GM19023 (cell line): ENCODE data around the gene NTN5.
"Not testable (repeated sequence)": the region's sequence is repeated elsewhere in the genome, so short reads cannot be mapped to it uniquely, and the experiment has no call there.

Experiments
- ATAC-seq: cut with Tn5 transposase; IDR thresholded peaks from one replicate; pipeline ENCODE4 v1.9.1; 2021; ENCODE audit warnings: mild to moderate bottlenecking, moderate library complexity; ENCODE audit not compliant: unreplicated experiment

NTN5 gene

DNA sequence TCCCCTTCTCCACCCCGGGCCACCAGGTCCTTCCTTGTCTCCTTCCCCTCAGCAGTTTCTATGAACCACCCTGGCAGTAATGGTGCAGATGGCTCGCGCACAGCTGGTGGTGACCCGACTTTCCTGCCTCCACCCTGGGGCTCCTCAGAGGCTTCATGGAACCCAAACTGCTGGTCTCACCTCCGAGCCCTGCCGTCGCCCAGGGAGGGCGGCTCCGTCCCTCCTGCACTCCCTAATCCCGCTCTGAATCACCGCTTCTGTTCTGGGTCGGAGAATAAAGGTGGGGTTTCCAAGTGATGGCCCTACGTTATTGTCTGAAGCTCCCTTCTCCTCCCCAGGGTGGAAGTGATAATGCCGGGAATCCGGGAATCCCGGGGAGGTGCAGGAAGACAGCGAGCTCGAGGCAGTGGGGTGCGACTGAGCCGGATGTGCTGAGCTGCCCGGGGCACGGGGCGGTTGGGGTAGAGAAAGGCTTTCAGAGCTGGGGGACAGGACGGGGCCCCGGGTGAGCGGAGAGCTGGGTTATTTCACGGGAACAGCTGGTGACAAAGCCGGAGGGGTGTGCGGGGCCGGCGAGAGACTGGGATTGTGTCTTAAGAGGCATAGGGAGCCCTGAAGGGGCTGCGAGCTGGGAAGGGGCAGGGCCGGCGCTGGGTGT is 23.7 kb upstream of the NTN5 start:
- ATAC-seq, result no peak

DNA sequence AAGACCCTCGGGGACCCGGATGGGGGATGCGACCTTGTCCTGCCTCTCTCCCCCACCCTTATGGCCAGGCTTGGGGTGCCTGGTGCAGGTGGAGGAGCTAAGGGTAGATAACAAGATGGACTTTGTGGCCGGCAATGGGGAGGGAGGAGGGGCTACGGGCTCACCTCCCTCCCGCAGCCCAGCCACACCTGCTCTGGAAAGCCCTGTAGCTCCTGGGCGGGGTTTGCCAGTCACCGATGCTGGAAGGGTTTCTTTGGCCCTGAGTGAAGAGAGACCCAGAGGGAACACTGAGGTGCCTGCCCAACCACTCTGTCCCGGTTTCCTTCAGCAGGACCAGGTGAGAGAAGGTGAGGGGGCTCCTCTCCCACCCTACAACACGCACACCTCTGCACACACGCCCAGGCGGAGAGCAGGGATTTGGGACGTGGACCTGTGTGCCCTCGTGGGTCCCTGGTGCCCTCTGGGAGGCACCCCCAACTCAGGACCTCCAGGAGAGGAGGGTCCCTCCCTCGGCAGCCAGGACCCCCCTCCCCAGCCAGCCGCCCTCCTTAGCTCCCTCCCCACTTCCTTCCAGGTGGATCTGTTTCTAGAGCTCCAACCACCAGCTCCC is 23.0 kb upstream of the NTN5 start, which contains the start of gene FUT2:
Gene FUT2 (plus strand): TSS at position 229 of the 610 bp plus-strand sequence. CDS start 6,986 bp downstream, outside the sequence.
- no peak for ATAC-seq

DNA sequence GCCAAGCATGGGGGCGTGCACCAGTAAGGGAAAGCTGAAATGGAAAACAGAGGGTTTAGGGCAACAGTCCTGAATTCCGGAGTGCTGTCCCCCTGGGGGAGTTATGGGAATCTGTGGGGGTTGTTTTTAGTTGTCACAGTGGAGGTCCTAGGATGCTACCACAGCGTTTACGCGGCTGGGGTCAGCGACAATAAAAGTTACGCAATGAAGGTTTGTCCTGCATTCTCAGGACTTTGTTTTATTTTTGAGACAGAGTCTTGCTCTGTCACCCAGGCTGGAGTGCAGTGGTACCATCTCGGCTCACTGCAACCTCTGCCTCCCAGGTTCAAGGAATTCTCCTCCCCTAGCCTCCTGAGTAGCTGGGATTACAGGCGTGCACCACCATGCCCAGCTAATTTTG is 20.8 kb upstream of the NTN5 start:
- not testable (repeated sequence) for ATAC-seq

DNA sequence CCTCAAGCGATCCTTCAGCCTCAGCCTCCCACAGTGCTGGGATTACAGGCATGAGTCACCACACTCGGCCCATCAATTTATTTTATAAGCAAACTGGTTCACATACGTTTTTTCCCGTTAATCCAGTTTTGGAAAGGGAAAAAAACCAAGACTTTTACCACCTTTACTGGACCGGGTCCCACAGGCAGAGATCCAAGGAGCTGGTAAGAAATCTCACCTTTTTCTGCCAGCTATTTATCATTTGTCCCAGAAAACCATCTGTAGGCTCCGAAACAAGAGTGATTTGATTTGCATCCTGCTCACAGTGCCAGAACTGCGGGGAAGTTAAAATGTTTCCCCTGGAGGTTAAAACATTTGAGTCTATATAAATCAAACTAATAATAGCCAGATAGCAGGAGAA is 16.6 kb upstream of the NTN5 start:
- ATAC-seq, result no peak

DNA sequence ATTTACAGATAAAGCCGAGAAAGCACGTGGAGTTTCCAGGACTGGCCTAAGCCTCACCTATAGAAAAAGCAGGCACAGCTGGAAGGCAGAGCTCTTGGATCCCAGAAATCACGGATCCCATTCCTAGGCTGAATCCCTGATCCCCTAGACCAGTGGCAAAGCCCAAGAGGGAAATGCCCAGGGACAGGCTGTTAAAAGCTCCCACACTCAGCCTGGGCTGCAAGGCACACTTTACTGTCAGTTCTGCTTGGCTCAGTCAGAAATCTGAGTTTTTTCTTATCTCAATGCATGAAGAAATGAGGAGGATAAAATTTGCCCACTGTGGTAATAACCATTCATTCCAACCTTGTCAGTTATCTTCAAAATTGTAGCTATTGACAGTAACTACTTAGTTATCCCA is 15.0 kb upstream of the NTN5 start:
- no peak for ATAC-seq

DNA sequence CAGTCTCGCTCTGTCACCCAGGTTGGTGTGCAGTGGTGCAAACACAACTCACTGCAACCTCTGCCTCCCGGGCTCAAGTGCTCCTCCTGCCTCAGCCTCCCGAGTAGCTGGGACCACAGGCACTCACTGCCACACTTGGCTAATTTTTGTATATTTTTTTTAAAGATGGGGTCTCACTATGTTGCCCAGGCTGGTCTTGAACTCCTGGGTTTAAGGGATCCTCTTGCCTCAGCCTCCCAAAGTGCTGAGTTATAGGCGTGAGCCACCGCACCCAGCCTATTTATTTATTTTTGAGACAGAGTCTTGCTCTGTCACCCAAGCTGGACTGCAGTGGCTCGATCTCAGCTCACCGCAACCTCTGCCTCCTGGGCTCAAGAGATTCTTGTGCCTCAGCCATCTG is 13.8 kb upstream of the NTN5 start:
- not testable (repeated sequence) for ATAC-seq

DNA sequence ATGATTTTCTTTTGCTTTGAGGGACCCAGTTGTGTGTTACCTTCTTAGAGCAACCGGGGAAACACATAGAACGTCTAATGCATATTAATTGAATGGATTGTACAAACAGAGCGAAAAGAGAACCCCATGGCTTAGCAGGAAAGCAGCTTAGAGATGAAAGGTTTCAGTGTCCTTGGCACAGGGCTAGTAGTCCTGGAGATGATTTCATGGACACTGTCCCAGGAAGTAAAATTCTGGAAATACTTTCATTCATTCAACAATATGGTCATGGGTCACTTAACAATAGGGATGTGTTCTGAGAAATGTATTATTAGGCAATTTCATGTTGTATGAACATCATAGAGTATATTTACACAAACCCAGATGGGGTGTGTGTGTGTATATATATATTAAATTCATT is 13.3 kb upstream of the NTN5 start:
- ATAC-seq, result no peak

- no peak for ATAC-seq
Observed at GRCh38 chr19:48685583-48685982, 12.8 kb upstream of the NTN5 start.

DNA sequence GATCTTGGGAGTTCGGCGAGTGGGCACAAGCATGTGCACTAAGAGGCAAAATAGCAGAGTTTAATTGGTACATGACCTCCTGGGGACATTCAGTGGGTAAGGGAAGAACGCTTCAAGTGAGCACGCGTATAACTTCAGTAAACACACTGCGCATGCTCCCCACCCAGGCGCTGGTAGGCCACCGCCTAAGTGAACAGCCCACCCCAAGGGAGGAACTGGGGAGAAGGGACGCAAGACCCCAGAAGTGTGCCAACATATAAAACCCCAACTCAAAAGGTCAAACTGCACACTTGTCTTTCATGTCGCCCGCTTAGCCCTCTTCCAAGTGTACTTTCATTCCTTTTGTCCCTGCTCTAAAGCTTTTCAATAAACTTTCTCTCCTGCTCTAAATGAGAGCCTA is 10.5 kb upstream of the NTN5 start:
- no peak for ATAC-seq

DNA sequence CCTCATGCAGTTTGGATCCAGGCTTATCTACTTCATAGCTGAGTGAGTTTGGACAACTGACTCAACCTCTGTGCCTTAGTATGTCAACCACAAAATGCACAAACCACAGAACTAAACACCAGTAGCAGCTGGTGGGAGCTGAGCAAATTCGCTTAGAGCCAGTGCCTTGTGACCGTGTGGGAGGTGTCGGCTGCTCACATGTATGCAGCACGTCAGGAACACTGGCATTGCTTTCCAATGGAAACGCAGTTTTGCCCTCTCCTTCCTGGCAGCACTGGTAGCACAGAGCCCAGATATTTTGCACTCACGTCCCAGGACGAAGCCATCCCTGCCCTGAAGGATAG is 8.3 kb upstream of the NTN5 start:
- ATAC-seq, result no peak

DNA sequence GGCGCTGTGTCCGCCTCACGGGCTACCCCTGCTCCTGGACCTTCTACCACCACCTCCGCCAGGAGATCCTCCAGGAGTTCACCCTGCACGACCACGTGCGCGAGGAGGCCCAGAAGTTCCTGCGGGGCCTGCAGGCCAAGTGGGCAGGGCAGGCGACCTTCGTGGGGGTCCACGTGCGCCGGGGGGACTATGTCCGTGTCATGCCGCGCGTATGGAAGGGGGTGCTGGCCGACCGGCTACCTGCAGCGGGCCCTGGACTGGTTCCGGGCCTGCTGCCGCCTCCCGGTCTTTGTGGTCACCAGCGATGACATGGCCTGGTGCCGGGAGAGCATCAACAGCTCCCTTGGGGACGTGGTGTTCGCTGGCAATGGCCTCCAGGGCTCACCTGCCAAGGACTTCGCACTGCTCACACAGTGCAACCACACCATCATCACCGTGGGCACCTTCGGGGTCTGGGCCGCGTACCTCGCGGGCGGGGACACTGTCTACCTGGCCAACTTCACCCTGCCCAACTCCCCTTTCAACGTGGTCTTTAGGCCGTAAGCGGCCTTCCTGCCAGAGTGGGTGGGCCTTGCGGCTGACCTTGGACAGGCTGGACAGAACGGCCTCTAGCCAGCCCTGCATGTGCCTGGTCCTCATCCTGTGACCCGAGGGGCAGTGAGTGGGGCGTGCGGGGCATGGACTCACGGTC is 7.8 kb upstream of the NTN5 start:
- no peak for ATAC-seq

GRCh38 chr19:48680006-48680405 is 7.2 kb upstream of the NTN5 start:
- not testable (repeated sequence) for ATAC-seq

DNA sequence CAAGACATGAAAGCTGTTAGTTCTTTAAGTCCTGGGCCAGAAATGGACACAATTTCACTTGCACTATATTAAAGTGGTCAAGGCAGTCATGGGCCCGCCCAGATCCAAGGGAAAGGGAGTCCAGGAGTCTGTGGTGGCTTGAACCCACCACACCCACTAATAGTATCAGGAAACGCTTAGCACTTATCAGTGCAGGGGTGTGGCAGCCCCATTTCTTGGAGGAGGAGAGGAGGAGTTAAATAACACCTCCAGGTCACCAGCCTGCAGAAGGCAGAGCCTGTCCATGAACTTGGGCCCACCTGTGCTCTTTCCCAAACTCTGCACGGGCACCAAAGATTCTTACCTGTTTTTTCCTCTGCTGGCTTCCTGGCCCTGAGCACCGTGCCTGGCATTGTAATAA is 5.4 kb upstream of the NTN5 start:
- ATAC-seq, result no peak

GRCh38 chr19:48676887-48677286 is 4.1 kb upstream of the NTN5 start:
- no peak for ATAC-seq

DNA sequence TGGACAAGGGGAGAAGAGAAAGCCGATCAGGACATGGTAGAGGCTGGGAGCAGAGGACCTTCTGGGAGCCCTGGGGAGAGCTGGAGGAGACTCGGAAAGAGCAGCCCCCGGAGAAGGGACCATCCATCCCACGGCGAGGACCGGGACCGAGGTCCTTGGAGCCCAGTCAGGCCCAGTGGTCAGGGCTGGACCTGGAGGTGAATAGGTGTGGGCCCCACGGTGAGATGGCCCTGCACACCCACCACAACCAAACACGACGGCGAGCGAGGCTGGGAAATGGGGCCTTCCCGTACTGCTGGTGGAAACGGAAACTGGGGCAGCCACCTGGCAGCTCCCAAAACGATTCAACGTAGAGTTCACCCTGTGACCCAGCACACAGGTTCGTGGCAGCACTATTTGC is 3.7 kb upstream of the NTN5 start:
- no peak for ATAC-seq

- no peak for ATAC-seq
Observed at GRCh38 chr19:48674921-48675824, 2.4 kb upstream of the NTN5 start.

- ATAC-seq, result no peak
Observed at GRCh38 chr19:48674216-48674809, 1.5 kb upstream of the NTN5 start.

DNA sequence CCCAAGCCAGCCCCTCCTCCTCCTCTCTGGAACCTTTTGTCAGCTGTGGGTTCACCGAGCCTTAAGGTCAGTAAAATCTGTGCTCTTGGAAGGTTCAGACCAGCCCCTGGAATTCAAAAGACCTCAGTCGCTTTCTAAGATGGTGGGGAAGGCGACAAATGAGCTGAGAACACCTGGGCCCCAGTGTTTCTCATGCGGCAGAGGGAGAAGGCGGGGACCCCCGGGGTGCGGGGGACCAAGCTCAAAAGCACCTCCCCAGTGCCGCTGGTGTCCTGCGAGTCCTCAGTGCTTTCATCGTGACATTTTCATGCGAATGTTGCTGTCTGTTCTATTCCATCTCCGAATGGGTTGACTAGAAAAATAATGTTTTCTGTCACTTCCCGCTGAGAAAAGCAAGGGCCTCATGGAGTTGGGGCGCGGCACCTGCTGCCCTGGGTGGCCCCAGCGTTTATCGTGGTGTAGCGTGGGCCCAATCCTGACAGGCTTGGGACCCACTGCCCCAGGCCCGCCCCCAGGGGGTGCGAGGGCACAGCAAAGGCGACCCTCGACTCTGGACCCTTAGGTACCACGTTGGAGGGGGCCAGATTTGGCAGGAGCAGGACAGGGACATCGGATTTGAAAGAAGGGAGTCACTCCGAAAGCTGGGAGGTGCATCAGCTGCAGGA is 751 bp upstream of the NTN5 start:
- ATAC-seq, result no peak

DNA sequence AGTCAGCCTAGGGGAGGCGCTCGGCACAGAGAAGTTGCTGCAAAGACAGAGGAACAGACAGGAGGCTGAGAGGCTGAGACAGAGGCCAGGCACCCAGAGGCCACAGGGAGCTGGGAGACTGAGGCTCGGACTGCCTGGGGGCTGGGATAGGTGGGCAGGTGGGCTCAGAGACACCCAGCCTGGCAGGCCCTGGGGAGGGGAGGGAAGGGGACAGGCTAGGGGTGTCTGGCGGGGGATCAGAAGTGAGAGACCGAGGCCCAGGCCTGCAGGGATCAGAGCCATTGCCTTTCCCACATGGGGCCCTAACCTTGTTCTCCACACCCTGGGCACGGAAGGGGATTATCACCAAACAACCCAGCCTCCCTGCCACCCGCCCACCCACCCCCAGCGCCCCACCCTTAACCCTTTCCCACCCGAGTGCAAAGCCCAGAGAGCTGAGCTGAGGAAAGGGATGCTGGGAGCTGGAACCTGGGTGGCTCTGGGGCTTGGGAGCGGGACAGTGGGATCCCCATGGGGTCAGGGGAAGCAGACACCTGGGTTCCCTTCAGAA is 1.3 kb downstream of the NTN5 start:
- ATAC-seq, result no peak
